ENCODE data around the gene ADARB2. TPM values are rescaled to one million over a fixed set of nuclear protein-coding genes. Genes with fewer than 3 reads are reported as not detected.
A peak's percentile ranks its signal among the peaks of the same experiment; 100 is the strongest.
"Not testable (repeated sequence)": the region's sequence is repeated elsewhere in the genome, so short reads cannot be mapped to it uniquely, and the experiment has no call there.

The ADARB2 gene
- total and polyA plus RNA-seq, 5 donors = 0.53 to 1.6 (median 0.59) TPM

DNA sequence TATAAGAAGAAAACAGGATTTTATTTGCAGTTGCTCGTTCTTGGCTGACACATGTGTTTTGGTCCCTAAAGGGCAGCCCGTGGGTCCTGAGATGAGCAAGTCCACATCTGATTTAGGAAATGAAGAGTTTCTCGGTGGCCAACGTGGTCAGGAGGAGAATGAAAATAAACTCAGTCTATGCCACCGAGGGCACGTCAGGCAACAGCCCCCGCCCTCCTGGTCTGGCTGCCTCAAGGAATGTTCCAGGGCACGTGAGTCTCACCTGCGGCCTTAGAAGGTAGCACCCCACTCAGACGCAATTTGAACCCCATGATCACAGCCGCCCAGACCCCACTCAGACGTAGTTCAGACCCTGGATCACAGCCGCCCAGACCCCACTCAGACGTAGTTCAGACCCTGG is 197.2 kb downstream of the ADARB2 start:
- intact Hi-C loops (cut with DNase I) = no loop called here
- Histone ChIP-seq H3K4me1 (ENCODE audit: control insufficient read depth, insufficient read depth, low read length) (no peaks in the 10 kb centered on the region), H3K4me3 (ENCODE audit: low read length) (no peak overlapping the region), H3K27ac (ENCODE audit: low read length) (no peak overlapping the region), H3K27me3 (ENCODE audit: control insufficient read depth, insufficient read depth) (no peaks in the 10 kb centered on the region), H3K9me3 (ENCODE audit: control insufficient read depth, low read length) (no peaks in the 10 kb centered on the region)
- 84% methylated on average over 14 of the region's 14 CpGs for WGBS
- DNase-seq = no peak
- no peak for ATAC-seq

- intact Hi-C loops (cut with DNase I) = no loop called here
- Histone ChIP-seq H3K9me3 (ENCODE audit: control insufficient read depth, low read length) (no peaks in the 10 kb centered on the region), H3K4me1 (ENCODE audit: control insufficient read depth, insufficient read depth, low read length) (no peaks in the 10 kb centered on the region), H3K27me3 (ENCODE audit: control insufficient read depth, insufficient read depth) (no peaks in the 10 kb centered on the region), H3K27ac (ENCODE audit: low read length) (no peak overlapping the region), H3K4me3 (ENCODE audit: low read length) (no peak overlapping the region)
- ATAC-seq (no peak), DNase-seq (no peak)
- WGBS = 76% methylated on average over 5 of the region's 5 CpGs
Measured at GRCh38 chr10:1539216-1539615, 198.1 kb downstream of the ADARB2 start.

DNA sequence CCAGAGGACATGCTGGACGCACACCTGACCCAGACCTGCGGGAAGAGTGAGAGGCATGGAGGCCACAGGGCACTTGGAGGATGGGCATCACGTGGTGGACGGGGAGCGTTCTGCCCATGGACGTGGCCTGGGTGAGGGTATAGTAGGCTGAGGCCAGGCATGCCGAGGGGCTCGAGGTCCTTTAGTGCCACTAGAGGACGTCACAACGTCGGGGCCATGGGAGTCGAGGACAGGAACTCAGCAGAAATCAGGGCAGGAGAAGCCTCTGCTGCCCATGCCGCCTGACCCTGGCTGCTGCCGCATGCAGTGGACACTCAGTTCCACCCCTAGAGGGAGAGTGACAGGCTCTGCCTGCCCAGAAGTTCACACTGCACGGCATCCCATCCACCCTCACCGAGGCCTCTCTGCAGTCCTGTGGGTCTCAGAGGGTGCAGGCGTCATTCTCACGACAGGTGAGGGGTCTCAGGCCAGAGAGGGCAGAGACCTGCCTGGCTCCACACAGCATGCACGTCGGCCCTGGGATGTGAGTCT is 198.7 kb downstream of the ADARB2 start:
- 68% methylated on average over 20 of the region's 20 CpGs for WGBS

GRCh38 chr10:1538121-1538520 is 199.2 kb downstream of the ADARB2 start:
- Histone ChIP-seq H3K27me3 (ENCODE audit: control insufficient read depth, insufficient read depth) (no peaks in the 10 kb centered on the region), H3K27ac (ENCODE audit: low read length) (no peak overlapping the region), H3K9me3 (ENCODE audit: control insufficient read depth, low read length) (no peaks in the 10 kb centered on the region), H3K4me1 (ENCODE audit: control insufficient read depth, insufficient read depth, low read length) (no peaks in the 10 kb centered on the region), H3K4me3 (ENCODE audit: low read length) (no peak overlapping the region)
- 65% methylated on average over 8 of the region's 8 CpGs for WGBS
- DNase-seq (no peak), ATAC-seq (no peak)
- intact Hi-C loops (cut with DNase I) = no loop called here

More for the DNA sequence above, 198.7 kb downstream of the ADARB2 start:
- ATAC-seq (peak in 1 of 2 donors; percentile 32), DNase-seq (no peak)
- Histone ChIP-seq H3K9me3 (ENCODE audit: control insufficient read depth, low read length) (no peaks in the 10 kb centered on the region), H3K27ac (ENCODE audit: low read length) (no peak overlapping the region), H3K4me1 (ENCODE audit: control insufficient read depth, insufficient read depth, low read length) (no peaks in the 10 kb centered on the region), H3K27me3 (ENCODE audit: control insufficient read depth, insufficient read depth) (no peaks in the 10 kb centered on the region), H3K4me3 (ENCODE audit: low read length) (no peak overlapping the region)
- intact Hi-C loops (cut with DNase I) = no loop called here

DNA sequence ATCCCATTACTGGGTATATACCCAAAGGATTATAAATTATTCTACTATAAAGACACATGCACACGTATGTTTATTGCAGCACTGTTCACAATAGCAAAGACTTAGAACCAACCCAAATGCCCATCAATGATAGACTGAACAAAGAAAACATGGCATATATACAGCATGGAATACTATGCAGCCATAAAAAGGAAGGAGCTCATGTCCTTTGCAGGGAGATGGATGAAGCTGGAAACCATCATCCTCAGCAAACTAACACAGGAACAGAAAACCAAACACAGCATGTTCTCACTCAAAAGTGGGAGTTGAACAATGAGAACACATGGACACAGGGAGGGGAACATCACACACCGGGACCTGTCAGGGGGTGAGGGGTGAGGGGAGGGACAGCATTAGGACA is 199.9 kb downstream of the ADARB2 start:
- H3K27me3 ChIP-seq (ENCODE audit: control insufficient read depth, insufficient read depth) = not testable (repeated sequence)

DNA sequence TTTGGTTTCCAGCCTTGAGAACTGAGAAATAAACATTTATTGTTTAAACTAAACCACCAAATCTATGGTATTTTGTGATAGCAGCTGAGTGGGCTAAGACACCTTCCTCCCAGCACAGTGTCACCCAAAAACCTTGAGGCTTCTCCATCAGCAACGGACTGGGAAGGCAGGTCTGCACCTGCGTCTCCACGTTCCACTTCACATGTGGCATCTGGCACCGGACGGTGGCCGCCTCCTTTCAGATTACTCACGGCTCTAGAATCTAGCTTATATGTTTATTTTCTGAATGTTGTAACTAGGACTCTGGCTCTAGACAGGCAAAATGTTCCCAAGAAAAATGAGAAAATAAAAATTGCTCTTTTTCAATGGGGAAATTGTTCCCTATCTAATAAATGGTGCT is 201.0 kb downstream of the ADARB2 start:
- intact Hi-C loops (cut with DNase I) = no loop called here
- ATAC-seq = no peak

More for the DNA sequence above, 199.9 kb downstream of the ADARB2 start:
- H3K4me3 ChIP-seq (ENCODE audit: low read length); ATAC-seq; H3K4me1 ChIP-seq (ENCODE audit: control insufficient read depth, insufficient read depth, low read length); intact Hi-C loops (cut with DNase I); DNase-seq; H3K27ac ChIP-seq (ENCODE audit: low read length); H3K9me3 ChIP-seq (ENCODE audit: control insufficient read depth, low read length): not testable (repeated sequence)
- 87% methylated on average over 2 of the region's 2 CpGs for WGBS

GRCh38 chr10:1535301-1535965 is 201.9 kb downstream of the ADARB2 start:
- Histone ChIP-seq H3K9me3 (ENCODE audit: control insufficient read depth, low read length) (no peaks in the 10 kb centered on the region), H3K27me3 (ENCODE audit: control insufficient read depth, insufficient read depth) (no peaks in the 10 kb centered on the region), H3K4me3 (ENCODE audit: low read length) (no peak overlapping the region), H3K27ac (ENCODE audit: low read length) (no peak overlapping the region), H3K4me1 (ENCODE audit: control insufficient read depth, insufficient read depth, low read length) (no peaks in the 10 kb centered on the region)
- intact Hi-C loops (cut with DNase I) = no loop called here
- DNase-seq (no peak), ATAC-seq (no peak)
- 83% methylated on average over 24 of the region's 24 CpGs for WGBS

More for the DNA sequence above, 201.0 kb downstream of the ADARB2 start:
- WGBS = 82% methylated on average over 7 of the region's 7 CpGs
- H3K4me3 ChIP-seq (ENCODE audit: low read length) = no peak overlapping the region
- no peaks in the 10 kb centered on the region for H3K27me3 ChIP-seq (ENCODE audit: control insufficient read depth, insufficient read depth)
- H3K4me1 ChIP-seq (ENCODE audit: control insufficient read depth, insufficient read depth, low read length) = no peaks in the 10 kb centered on the region
- H3K9me3 ChIP-seq (ENCODE audit: control insufficient read depth, low read length) = no peaks in the 10 kb centered on the region
- DNase-seq = no peak
- no peak overlapping the region for H3K27ac ChIP-seq (ENCODE audit: low read length)

DNA sequence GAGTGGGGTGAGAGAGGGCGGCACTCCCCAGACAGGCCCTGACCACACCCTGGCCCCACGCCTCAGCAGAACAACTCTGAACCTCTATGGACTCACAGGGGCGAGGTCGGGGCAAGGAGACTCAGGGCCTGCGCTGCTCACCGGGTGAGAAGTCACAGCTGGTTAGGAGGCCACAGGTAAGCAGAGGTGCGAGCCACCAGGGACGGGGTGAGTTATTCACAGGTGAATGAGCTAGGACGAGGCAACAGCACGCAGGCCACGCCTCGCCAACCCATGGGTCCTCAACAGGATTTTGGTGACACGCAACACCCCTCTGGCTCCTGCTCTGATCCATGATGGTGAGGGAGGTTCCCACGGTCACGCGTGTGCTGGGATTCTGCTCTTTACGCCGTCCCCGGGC is 202.5 kb downstream of the ADARB2 start:
- WGBS = 86% methylated on average over 19 of the region's 19 CpGs
- DNase-seq = no peak
- intact Hi-C loops (cut with DNase I) = no loop called here
- ATAC-seq = no peak
- no peaks in the 10 kb centered on the region for H3K9me3 ChIP-seq (ENCODE audit: control insufficient read depth, low read length)
- no peaks in the 10 kb centered on the region for H3K27me3 ChIP-seq (ENCODE audit: control insufficient read depth, insufficient read depth)
- no peak overlapping the region for H3K4me3 ChIP-seq (ENCODE audit: low read length)
- no peak overlapping the region for H3K27ac ChIP-seq (ENCODE audit: low read length)
- no peaks in the 10 kb centered on the region for H3K4me1 ChIP-seq (ENCODE audit: control insufficient read depth, insufficient read depth, low read length)

GRCh38 chr10:1532636-1533035 is 204.7 kb downstream of the ADARB2 start:
- intact Hi-C loops (cut with DNase I) = no loop called here
- 85% methylated on average over 14 of the region's 14 CpGs for WGBS

GRCh38 chr10:1531883-1532597 is 205.3 kb downstream of the ADARB2 start:
- WGBS = 71% methylated on average over 18 of the region's 18 CpGs
- no peak for DNase-seq
- Histone ChIP-seq H3K27me3 (ENCODE audit: control insufficient read depth, insufficient read depth) (no peaks in the 10 kb centered on the region), H3K4me3 (ENCODE audit: low read length) (no peak overlapping the region), H3K4me1 (ENCODE audit: control insufficient read depth, insufficient read depth, low read length) (no peaks in the 10 kb centered on the region), H3K9me3 (ENCODE audit: control insufficient read depth, low read length) (no peaks in the 10 kb centered on the region), H3K27ac (ENCODE audit: low read length) (no peak overlapping the region)
- intact Hi-C loops (cut with DNase I) = no loop called here
- ATAC-seq = no peak

More at GRCh38 chr10:1532636-1533035, 204.7 kb downstream of the ADARB2 start:
- H3K4me3 ChIP-seq (ENCODE audit: low read length) = no peak overlapping the region
- no peaks in the 10 kb centered on the region for H3K27me3 ChIP-seq (ENCODE audit: control insufficient read depth, insufficient read depth)
- DNase-seq (no peak), ATAC-seq (no peak)
- no peaks in the 10 kb centered on the region for H3K9me3 ChIP-seq (ENCODE audit: control insufficient read depth, low read length)
- no peaks in the 10 kb centered on the region for H3K4me1 ChIP-seq (ENCODE audit: control insufficient read depth, insufficient read depth, low read length)
- no peak overlapping the region for H3K27ac ChIP-seq (ENCODE audit: low read length)

- no peak for ATAC-seq
Measured at GRCh38 chr10:1530871-1531517, 206.3 kb downstream of the ADARB2 start.

More at GRCh38 chr10:1530871-1531517, 206.3 kb downstream of the ADARB2 start:
- Histone ChIP-seq H3K4me3 (ENCODE audit: low read length) (no peak overlapping the region), H3K27ac (ENCODE audit: low read length) (no peak overlapping the region), H3K4me1 (ENCODE audit: control insufficient read depth, insufficient read depth, low read length) (no peaks in the 10 kb centered on the region), H3K27me3 (ENCODE audit: control insufficient read depth, insufficient read depth) (no peaks in the 10 kb centered on the region), H3K9me3 (ENCODE audit: control insufficient read depth, low read length) (no peaks in the 10 kb centered on the region)
- no peak for DNase-seq
- 85% methylated on average over 16 of the region's 16 CpGs for WGBS
- intact Hi-C loops (cut with DNase I) = no loop called here
